Retinal pigment epithelial cell (primary cell): Measurements from ENCODE around the gene PLCB1.

Experiments used
- DNase-seq: peaks from one replicate; pipeline ENCODE4 v3.0.0-alpha.2; 2010; ENCODE audit warnings: low read depth
- H3K4me3 ChIP-seq: 2 replicates; pipeline ENCODE4 v1.5.1; 2011; ENCODE audit warnings: mild to moderate bottlenecking, low read length, control low read depth, moderate library complexity
- CTCF ChIP-seq: conservative IDR thresholded peaks from 2 replicates; pipeline ENCODE4 v1.5.1; 2011; ENCODE audit warnings: low read depth, low read length, control low read depth, inconsistent platforms

The PLCB1 gene

GRCh38 chr20:8366303-8366923, 234.3 kb downstream of the PLCB1 start:
- DNase-seq = no peak
- no peak overlapping the region for H3K4me3 ChIP-seq
- no peak for TF ChIP-seq CTCF

GRCh38 chr20:8367689-8368088, 235.6 kb downstream of the PLCB1 start:
- no peak for DNase-seq
- H3K4me3 ChIP-seq = no peak overlapping the region
- TF ChIP-seq CTCF = no peak

- no peak overlapping the region for H3K4me3 ChIP-seq
- DNase-seq = no peak
Observed at GRCh38 chr20:8368670-8369069, 236.6 kb downstream of the PLCB1 start.

GRCh38 chr20:8369311-8369710, 237.2 kb downstream of the PLCB1 start:
- DNase-seq = no peak
- H3K4me3 ChIP-seq = no peak overlapping the region
- no peak for TF ChIP-seq CTCF

More at GRCh38 chr20:8368670-8369069, 236.6 kb downstream of the PLCB1 start:
- no peak for TF ChIP-seq CTCF

- H3K4me3 ChIP-seq = no peak overlapping the region
- DNase-seq = no peak
- no peak for TF ChIP-seq CTCF
Observed at GRCh38 chr20:8370774-8371173, 238.7 kb downstream of the PLCB1 start.

- DNase-seq = no peak
- H3K4me3 ChIP-seq = no peak overlapping the region
- no peak for TF ChIP-seq CTCF
Observed at GRCh38 chr20:8372824-8373380, 240.8 kb downstream of the PLCB1 start.

GRCh38 chr20:8373579-8373978, 241.5 kb downstream of the PLCB1 start:
- DNase-seq = no peak
- no peak for TF ChIP-seq CTCF
- H3K4me3 ChIP-seq = no peak overlapping the region
